ENCODE data around the gene CCL26. TPM values are rescaled to one million over a fixed set of nuclear protein-coding genes. Genes with fewer than 3 reads are reported as not detected.

Gene CCL26
- total RNA-seq, 4 donors from 2014 or later: not detected

DNA sequence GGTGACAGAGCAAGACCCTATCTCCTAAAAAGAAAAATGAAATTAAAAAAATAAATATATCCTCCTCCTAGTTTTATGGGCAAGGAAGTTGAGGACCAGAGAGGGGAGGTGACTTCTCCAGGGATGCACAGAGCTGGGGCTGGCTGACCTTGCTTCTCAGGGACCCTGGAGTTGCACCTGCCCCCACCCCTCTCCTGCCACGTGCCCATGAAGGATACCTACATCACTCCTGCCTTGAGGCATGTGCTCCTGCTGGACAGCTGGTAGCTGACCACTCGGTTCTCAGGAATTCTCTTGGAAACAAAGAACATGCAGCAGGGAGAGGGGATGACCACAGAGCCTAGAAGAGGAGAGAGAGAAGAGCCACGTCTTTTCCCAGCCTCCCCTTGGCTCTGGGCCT is 41.1 kb upstream of the CCL26 start:
- in situ Hi-C loops (cut with MboI; ENCODE audit: low pct_ligation_motif_present in 1 of 4, low pct_unique_long_range_greater_than_20kb in 1 of 4, low sequenced_read_pairs in 3 of 4): no loop called here
- intact Hi-C loops (cut with DNase I; ENCODE audit: low total_unique reads): no loop called here
- Histone ChIP-seq H3K4me1 (no peaks in the 10 kb centered on the region), H3K4me3 (no peak overlapping the region), H3K27ac (no peak overlapping the region), H3K27me3 (no peaks in the 10 kb centered on the region), H3K36me3 (no peaks in the 10 kb centered on the region), H3K9me3 (no peaks in the 10 kb centered on the region)
- WGBS, 2 donors (ENCODE audit: low coverage in 1 of 2): 53% methylated on average over 3 of the region's 3 CpGs; no CpG with 5 or more reads in 1 of the 2 donors
- no peak for DNase-seq
- TF ChIP-seq POLR2AphosphoS5 (IDR thresholded peaks at IDR 0.05): no peak
- TF ChIP-seq, protein P1, sequence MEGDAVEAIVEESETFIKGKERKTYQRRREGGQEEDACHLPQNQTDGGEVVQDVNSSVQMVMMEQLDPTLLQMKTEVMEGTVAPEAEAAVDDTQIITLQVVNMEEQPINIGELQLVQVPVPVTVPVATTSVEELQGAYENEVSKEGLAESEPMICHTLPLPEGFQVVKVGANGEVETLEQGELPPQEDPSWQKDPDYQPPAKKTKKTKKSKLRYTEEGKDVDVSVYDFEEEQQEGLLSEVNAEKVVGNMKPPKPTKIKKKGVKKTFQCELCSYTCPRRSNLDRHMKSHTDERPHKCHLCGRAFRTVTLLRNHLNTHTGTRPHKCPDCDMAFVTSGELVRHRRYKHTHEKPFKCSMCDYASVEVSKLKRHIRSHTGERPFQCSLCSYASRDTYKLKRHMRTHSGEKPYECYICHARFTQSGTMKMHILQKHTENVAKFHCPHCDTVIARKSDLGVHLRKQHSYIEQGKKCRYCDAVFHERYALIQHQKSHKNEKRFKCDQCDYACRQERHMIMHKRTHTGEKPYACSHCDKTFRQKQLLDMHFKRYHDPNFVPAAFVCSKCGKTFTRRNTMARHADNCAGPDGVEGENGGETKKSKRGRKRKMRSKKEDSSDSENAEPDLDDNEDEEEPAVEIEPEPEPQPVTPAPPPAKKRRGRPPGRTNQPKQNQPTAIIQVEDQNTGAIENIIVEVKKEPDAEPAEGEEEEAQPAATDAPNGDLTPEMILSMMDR (IDR thresholded peaks at IDR 0.05): no peak

DNA sequence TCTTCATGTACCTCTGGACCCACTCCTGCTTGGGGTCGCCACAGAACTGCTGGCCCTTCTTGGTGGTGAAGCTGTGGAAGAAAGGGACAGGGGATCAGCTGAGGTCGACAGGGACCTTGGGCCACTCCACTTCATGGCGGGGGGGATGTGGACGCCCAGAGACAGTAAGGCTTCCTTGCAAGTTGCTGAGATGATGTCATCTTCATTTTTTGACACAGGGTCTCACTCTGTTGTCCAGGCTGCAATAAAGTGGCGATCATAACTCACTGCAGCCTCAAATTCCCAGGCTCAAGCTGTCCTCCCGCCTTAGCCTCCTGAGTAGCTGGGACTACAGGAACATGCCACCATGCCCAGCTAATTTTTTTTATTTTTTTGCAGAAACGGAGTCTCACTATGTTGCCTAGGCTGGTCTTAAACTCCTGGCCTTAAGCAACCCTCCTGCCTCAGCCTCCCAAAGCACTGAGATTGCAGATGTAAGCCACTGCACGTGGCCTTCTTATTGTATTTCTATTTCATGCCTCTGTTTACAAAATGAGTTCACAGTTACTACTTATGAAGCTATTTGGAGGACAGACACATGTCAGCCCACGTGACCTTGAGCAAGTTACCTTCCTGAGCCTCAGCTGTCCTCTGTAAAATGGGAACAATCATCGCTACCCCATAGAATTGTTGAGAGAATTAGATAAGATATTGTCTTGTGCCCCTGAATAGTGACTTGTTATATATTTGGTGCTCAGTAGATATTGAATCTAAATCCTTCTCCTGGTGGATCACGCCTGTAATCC is 40.1 kb upstream of the CCL26 start:
- TF ChIP-seq POLR2A (IDR thresholded peaks at IDR 0.05) (no peak), EP300 (IDR thresholded peaks at IDR 0.05; ENCODE audit: low read depth) (no peak), POLR2AphosphoS5 (IDR thresholded peaks at IDR 0.05) (no peak)
- TF ChIP-seq, protein P1 (IDR thresholded peaks at IDR 0.05): no peak
- H3K4me3 ChIP-seq: no peak overlapping the region
- in situ Hi-C loops (cut with MboI; ENCODE audit: low pct_ligation_motif_present in 1 of 4, low pct_unique_long_range_greater_than_20kb in 1 of 4, low sequenced_read_pairs in 3 of 4): no loop called here
- H3K36me3 ChIP-seq: no peaks in the 10 kb centered on the region
- intact Hi-C loops (cut with DNase I; ENCODE audit: low total_unique reads): no loop called here
- WGBS, 2 donors (ENCODE audit: low coverage in 1 of 2): 75 to 88% methylated on average over 3 to 10 of the region's 11 CpGs
- H3K27me3 ChIP-seq: no peaks in the 10 kb centered on the region
- peaks cover under 1 to 7% of the 10 kb centered on the region in 2 donors for H3K9me3 ChIP-seq
- H3K4me1 ChIP-seq: no peaks in the 10 kb centered on the region
- no peak overlapping the region for H3K27ac ChIP-seq
- no peak for DNase-seq

DNA sequence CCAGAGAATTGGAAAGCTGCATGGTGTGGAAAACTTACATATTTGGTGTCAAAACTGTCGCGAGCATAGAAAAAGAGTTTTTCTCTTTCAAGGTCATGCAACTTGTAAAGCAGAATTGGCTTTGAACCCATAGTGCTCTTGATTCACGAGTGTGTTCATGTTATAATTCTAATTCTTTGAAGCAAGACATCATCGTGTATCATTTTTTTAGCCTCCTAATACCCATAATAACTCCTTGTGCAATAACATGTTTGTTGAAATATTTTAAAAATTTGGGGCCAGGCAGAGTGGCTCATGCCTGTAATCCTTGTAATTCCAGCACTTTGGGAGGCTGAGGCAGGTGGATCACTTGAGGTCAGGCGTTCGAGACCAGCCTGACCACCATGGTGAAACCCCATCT is 37.4 kb upstream of the CCL26 start:
- peaks cover 7 to 15% of the 10 kb centered on the region in 2 donors for H3K9me3 ChIP-seq
- 74 to 85% methylated on average over 6 of the region's 6 CpGs for WGBS, 2 donors (ENCODE audit: low coverage in 1 of 2)
- in situ Hi-C loops (cut with MboI; ENCODE audit: low pct_ligation_motif_present in 1 of 4, low pct_unique_long_range_greater_than_20kb in 1 of 4, low sequenced_read_pairs in 3 of 4) (no loop called here), intact Hi-C loops (cut with DNase I; ENCODE audit: low total_unique reads) (no loop called here)
- no peaks in the 10 kb centered on the region for H3K27me3 ChIP-seq
- no peaks in the 10 kb centered on the region for H3K36me3 ChIP-seq
- no peak overlapping the region for H3K27ac ChIP-seq
- DNase-seq: no peak
- no peak overlapping the region for H3K4me3 ChIP-seq
- no peak for TF ChIP-seq POLR2A (IDR thresholded peaks at IDR 0.05)
- TF ChIP-seq, protein P1 (IDR thresholded peaks at IDR 0.05): no peak
- no peak for TF ChIP-seq EP300 (IDR thresholded peaks at IDR 0.05; ENCODE audit: low read depth)
- TF ChIP-seq POLR2AphosphoS5 (IDR thresholded peaks at IDR 0.05): no peak
- H3K4me1 ChIP-seq: no peaks in the 10 kb centered on the region

DNA sequence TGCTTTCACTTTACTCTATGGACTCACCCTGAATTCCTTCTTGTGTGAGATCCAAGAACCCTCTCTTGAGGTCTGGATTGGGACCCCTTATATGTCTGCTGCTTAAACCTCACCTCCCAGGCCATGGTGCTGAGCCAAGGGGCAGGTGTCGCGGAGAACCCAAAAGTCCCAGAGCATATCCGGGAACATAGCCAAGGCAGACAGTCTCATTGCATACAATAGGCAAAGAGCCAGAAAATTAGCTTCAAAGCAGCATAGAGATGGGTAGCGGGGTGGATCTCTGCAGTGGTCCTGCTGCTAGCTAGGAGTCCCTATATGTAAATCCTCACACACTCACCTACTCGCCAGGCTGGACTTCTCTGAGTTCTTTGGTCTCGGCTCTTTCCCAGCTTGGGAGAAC is 36.1 kb upstream of the CCL26 start:
- in situ Hi-C loops (cut with MboI; ENCODE audit: low pct_ligation_motif_present in 1 of 4, low pct_unique_long_range_greater_than_20kb in 1 of 4, low sequenced_read_pairs in 3 of 4) (no loop called here), intact Hi-C loops (cut with DNase I; ENCODE audit: low total_unique reads) (no loop called here)
- TF ChIP-seq POLR2A (IDR thresholded peaks at IDR 0.05) (no peak), EP300 (IDR thresholded peaks at IDR 0.05; ENCODE audit: low read depth) (no peak), POLR2AphosphoS5 (IDR thresholded peaks at IDR 0.05) (no peak)
- TF ChIP-seq, protein P1 (IDR thresholded peaks at IDR 0.05): no peak
- H3K27ac ChIP-seq: no peak overlapping the region
- no peak overlapping the region for H3K4me3 ChIP-seq
- DNase-seq: no peak
- WGBS, 2 donors (ENCODE audit: low coverage in 1 of 2): 57 to 70% methylated on average over 6 of the region's 6 CpGs
- H3K27me3 ChIP-seq: no peaks in the 10 kb centered on the region
- H3K9me3 ChIP-seq: peaks cover 7 to 15% of the 10 kb centered on the region in 2 donors
- H3K4me1 ChIP-seq: no peaks in the 10 kb centered on the region
- H3K36me3 ChIP-seq: no peaks in the 10 kb centered on the region
